ENCODE data around the gene TEC. TPM values are rescaled to one million over a fixed set of nuclear protein-coding genes. Genes with fewer than 3 reads are reported as not detected.

TEC gene
- total and polyA plus RNA-seq, 2 experiments from 2014 or later: 3.2 to 4.0 TPM

DNA sequence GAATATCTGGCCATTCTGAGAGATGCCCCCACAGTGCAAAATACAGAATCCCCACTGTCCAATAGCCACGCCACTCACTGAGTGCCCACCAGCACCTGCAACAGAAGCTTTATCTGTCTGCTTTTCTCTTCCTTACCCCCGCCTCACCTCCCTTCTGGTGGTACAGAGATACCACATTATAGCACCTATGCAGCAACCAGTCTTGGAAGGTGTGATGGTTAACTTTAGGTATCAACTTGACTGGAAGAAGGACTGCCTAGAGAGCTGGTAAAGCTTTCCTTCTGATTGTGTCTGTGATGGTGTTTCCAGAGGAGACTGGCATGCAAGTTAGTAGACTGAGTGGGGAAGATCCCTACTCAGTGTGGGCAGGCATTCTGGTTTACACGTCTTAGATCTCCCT, 73.8 kb downstream of the TEC start:
- H3K9me3 ChIP-seq (ENCODE audit: low read depth): no peaks in the 10 kb centered on the region
- H3K27ac ChIP-seq: no peak overlapping the region
- no peaks in the 10 kb centered on the region for H3K27me3 ChIP-seq
- peaks cover 2% of the 10 kb centered on the region for H3K4me1 ChIP-seq (ENCODE audit: low read depth)
- TF ChIP-seq, protein P1, sequence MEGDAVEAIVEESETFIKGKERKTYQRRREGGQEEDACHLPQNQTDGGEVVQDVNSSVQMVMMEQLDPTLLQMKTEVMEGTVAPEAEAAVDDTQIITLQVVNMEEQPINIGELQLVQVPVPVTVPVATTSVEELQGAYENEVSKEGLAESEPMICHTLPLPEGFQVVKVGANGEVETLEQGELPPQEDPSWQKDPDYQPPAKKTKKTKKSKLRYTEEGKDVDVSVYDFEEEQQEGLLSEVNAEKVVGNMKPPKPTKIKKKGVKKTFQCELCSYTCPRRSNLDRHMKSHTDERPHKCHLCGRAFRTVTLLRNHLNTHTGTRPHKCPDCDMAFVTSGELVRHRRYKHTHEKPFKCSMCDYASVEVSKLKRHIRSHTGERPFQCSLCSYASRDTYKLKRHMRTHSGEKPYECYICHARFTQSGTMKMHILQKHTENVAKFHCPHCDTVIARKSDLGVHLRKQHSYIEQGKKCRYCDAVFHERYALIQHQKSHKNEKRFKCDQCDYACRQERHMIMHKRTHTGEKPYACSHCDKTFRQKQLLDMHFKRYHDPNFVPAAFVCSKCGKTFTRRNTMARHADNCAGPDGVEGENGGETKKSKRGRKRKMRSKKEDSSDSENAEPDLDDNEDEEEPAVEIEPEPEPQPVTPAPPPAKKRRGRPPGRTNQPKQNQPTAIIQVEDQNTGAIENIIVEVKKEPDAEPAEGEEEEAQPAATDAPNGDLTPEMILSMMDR (IDR thresholded peaks at IDR 0.05; ENCODE audit: low read depth, low read length): no peak
- no peak overlapping the region for H3K4me3 ChIP-seq
- DNase-seq (ENCODE audit: low read depth in 1 of 2, low spot score in 1 of 2): no peak
- no peaks in the 10 kb centered on the region for H3K36me3 ChIP-seq

DNA sequence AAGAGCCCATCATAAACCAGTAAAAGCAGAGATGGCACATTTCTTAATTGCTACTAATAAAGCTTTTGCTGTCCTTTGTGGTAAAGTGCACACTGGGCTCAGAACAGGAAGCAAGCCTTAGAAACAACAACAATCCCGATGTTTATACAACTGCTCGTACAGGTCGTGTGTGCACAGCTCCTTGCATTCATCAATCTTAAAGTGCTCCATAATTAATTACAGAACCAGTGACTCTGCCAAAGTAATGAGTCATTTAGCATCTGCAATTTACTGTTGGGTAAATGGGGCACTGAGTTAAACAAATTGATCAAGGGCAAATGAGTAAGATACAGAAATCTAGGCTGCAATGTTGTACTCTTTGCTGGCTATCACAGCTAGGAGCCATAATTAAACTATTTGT, 74.3 kb downstream of the TEC start:
- H3K27me3 ChIP-seq: no peaks in the 10 kb centered on the region
- DNase-seq (ENCODE audit: low read depth in 1 of 2, low spot score in 1 of 2): no peak
- no peak overlapping the region for H3K4me3 ChIP-seq
- TF ChIP-seq, protein P1 (IDR thresholded peaks at IDR 0.05; ENCODE audit: low read depth, low read length): no peak
- H3K36me3 ChIP-seq: no peaks in the 10 kb centered on the region
- no peak overlapping the region for H3K27ac ChIP-seq
- peaks cover 2% of the 10 kb centered on the region for H3K4me1 ChIP-seq (ENCODE audit: low read depth)
- H3K9me3 ChIP-seq (ENCODE audit: low read depth): no peaks in the 10 kb centered on the region

DNA sequence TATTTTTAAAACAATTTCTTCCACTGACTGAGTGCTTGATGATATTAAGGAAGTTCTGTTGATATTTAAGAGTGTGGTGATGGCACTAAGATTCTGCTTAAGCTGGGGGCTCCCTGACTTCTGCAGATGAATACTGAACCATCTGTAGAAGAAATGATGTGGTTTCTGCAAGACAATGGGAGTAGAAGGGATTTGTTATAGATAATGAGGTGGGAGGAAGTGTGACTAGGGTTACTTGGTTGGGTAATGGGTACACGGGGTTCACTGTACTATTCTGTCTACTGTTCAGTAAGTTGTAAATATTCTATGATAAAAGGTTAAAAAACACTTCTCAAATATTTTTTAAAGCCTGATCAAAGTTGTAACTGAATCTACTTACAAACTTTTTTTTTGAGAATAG, 74.7 kb downstream of the TEC start:
- H3K36me3 ChIP-seq: no peaks in the 10 kb centered on the region
- no peak for DNase-seq (ENCODE audit: low read depth in 1 of 2, low spot score in 1 of 2)
- H3K27me3 ChIP-seq: no peaks in the 10 kb centered on the region
- no peak overlapping the region for H3K27ac ChIP-seq
- TF ChIP-seq, protein P1 (IDR thresholded peaks at IDR 0.05; ENCODE audit: low read depth, low read length): no peak
- peaks cover 2% of the 10 kb centered on the region for H3K4me1 ChIP-seq (ENCODE audit: low read depth)
- no peaks in the 10 kb centered on the region for H3K9me3 ChIP-seq (ENCODE audit: low read depth)
- H3K4me3 ChIP-seq: no peak overlapping the region

DNA sequence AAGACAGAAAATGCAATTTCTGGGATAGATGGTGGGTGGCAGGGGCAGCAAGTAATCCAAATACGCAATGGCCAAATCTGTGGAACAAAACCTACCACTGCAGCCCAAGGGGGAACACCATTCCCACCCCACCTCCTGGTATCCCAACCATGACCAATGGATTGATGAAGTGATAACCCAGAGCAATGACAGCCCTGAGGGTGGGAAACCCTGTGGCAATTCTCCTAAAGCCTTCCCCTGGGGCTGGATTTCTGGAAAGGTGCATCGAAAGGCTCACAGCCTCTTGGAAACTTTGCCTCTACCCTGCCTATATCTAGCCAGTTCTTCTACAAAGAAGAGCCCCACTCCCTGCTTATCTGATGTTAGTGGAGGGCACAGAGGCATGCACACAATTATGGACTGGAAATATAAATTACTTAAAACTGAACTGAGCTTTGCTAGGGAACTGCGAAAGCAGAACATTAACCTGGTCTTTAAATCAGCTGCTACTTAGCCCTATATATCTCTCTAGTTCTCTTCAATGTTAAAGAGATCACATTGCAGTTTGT, 75.6 kb downstream of the TEC start:
- TF ChIP-seq, protein P1 (IDR thresholded peaks at IDR 0.05; ENCODE audit: low read depth, low read length): no peak
- H3K27ac ChIP-seq: no peak overlapping the region

DNA sequence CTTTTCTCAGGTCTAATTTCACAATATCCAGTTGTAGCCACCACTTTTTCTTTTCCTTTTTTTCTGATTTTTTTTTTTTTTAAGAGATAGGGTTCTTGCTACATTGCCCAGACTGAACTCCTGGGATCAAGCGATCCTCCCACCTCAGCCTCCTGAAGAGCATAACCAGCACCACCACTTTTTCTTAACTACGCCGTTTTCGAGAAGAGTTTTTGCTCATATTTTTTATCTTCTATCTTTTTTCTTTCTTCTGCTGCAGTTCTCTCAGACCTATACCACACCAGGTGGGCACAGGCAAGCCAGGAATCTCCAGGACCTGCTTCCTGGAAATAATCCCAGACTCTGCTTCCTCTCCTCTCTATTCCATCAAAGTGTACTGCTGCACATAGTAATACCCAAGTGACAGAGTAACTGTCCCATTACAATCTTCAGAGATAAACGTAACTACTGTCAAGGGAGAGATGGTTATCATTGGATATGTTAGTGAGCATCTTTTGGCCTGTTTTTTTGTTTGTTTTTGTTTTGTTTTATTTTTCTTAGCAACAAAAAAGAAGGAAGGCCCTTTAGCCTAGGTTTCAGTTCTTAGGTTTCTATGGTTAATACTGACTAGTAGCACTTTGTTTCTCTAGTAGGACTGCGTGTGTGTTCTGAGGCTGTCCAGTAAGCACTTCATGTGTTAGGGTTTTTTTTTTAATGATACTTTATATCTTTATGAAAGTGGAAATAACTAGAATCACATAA, 76.4 kb downstream of the TEC start:
- DNase-seq (ENCODE audit: low read depth in 1 of 2, low spot score in 1 of 2): no peak
- TF ChIP-seq, protein P1 (IDR thresholded peaks at IDR 0.05; ENCODE audit: low read depth, low read length): no peak
- H3K36me3 ChIP-seq: no peaks in the 10 kb centered on the region
- no peaks in the 10 kb centered on the region for H3K9me3 ChIP-seq (ENCODE audit: low read depth)
- H3K4me1 ChIP-seq (ENCODE audit: low read depth): no peaks in the 10 kb centered on the region
- H3K27ac ChIP-seq: no peak overlapping the region
- no peaks in the 10 kb centered on the region for H3K27me3 ChIP-seq
- H3K4me3 ChIP-seq: no peak overlapping the region

More for the DNA sequence above, 75.6 kb downstream of the TEC start:
- Histone ChIP-seq H3K36me3 (no peaks in the 10 kb centered on the region), H3K9me3 (ENCODE audit: low read depth) (no peaks in the 10 kb centered on the region), H3K4me3 (no peak overlapping the region), H3K4me1 (ENCODE audit: low read depth) (peaks cover 2% of the 10 kb centered on the region), H3K27me3 (no peaks in the 10 kb centered on the region)
- no peak for DNase-seq (ENCODE audit: low read depth in 1 of 2, low spot score in 1 of 2)
